ENCODE measurements around the gene YPEL3.

The YPEL3 gene

GRCh38 chr16:30049871-30050270 is 46.1 kb downstream of the YPEL3 start:
- DNase-seq (ENCODE audit: low read depth in 2 of 2), result no peak

GRCh38 chr16:30046588-30046987 is 49.4 kb downstream of the YPEL3 start:
- DNase-seq (ENCODE audit: low read depth in 2 of 2), result no peak

GRCh38 chr16:30046178-30046577 is 49.8 kb downstream of the YPEL3 start:
- no peak for DNase-seq (ENCODE audit: low read depth in 2 of 2)
